Fibroblast of lung (primary cell): ENCODE data around the gene PGBD1. TPM values are rescaled to one million over a fixed set of nuclear protein-coding genes. Genes with fewer than 3 reads are reported as not detected.
"Not testable (repeated sequence)": the region's sequence is repeated elsewhere in the genome, so short reads cannot be mapped to it uniquely, and the experiment has no call there.

ENCODE experiments used
- DNase-seq, 2 donors: peaks; one replicate each; pipeline versions ENCODE4 v3.0.0 to v3.0.0-alpha.2; 2010; ENCODE audit warnings: low read depth in 2 of 2
- H2AFZ ChIP-seq: 2 replicates; pipeline ENCODE4 v1.5.1; 2012; ENCODE audit warnings: low read length, control low read depth, inconsistent platforms
- H3K27ac ChIP-seq: 2 replicates; pipeline ENCODE4 v1.5.1; 2011; ENCODE audit warnings: low read length, control low read depth; ENCODE audit not compliant: insufficient read depth
- H3K27me3 ChIP-seq: 2 replicates; pipeline ENCODE4 v1.5.1; 2011; ENCODE audit warnings: mild to moderate bottlenecking, low read length; ENCODE audit not compliant: control insufficient read depth, insufficient read depth
- H3K36me3 ChIP-seq: 2 replicates; pipeline ENCODE4 v1.5.1; 2011; ENCODE audit warnings: low read length; ENCODE audit not compliant: control insufficient read depth, insufficient read depth
- H3K4me1 ChIP-seq: 2 replicates; pipeline ENCODE4 v1.5.1; 2011; ENCODE audit warnings: low read length; ENCODE audit not compliant: control insufficient read depth, insufficient read depth; ENCODE audit errors: extremely low read depth
- H3K4me2 ChIP-seq: 2 replicates; pipeline ENCODE4 v1.5.1; 2011; ENCODE audit warnings: low read length, control low read depth; ENCODE audit not compliant: insufficient read depth; ENCODE audit errors: extremely low read depth
- H3K4me3 ChIP-seq, 4 experiments: fragments of 200-600 bp in 1 of 4; sonication (generic) in 1 of 4; replicated peaks in 1 of 4; 2 replicates each; pipeline ENCODE4 v1.5.1; 2011 to 2016; ENCODE audit warnings: low read length in 4 of 4, low read depth in 3 of 4, mild to moderate bottlenecking in 3 of 4, control low read depth in 2 of 4, inconsistent platforms in 1 of 4, mixed read lengths in 1 of 4; ENCODE audit not compliant: insufficient read depth in 1 of 4; ENCODE audit errors: control extremely low read depth in 1 of 4
- H3K79me2 ChIP-seq: 2 replicates; pipeline ENCODE4 v1.5.1; 2012; ENCODE audit warnings: mild to moderate bottlenecking, low read length, inconsistent platforms; ENCODE audit not compliant: control insufficient read depth, insufficient read depth
- H3K9ac ChIP-seq: 2 replicates; pipeline ENCODE4 v1.5.1; 2011; ENCODE audit warnings: mild to moderate bottlenecking, low read length, control low read depth; ENCODE audit not compliant: insufficient read depth
- H3K9me3 ChIP-seq: 2 replicates; pipeline ENCODE4 v1.5.1; 2012; ENCODE audit warnings: low read depth, low read length; ENCODE audit not compliant: control insufficient read depth, insufficient read depth
- H4K20me1 ChIP-seq: 2 replicates; pipeline ENCODE4 v1.5.1; 2011; ENCODE audit warnings: low read length; ENCODE audit not compliant: control insufficient read depth, insufficient read depth; ENCODE audit errors: extremely low read depth
- CTCF ChIP-seq, 2 donors: IDR thresholded peaks in 1 of 2; conservative IDR thresholded peaks in 1 of 2; 1 replicate in 1 of 2; 2 replicates in 1 of 2; pipeline ENCODE4 v1.5.1; 2011 to 2012; ENCODE audit warnings: low read length in 2 of 2, control low read depth in 1 of 2, inconsistent platforms in 1 of 2, low read depth in 1 of 2, mild to moderate bottlenecking in 1 of 2
- EZH2 ChIP-seq: IDR thresholded peaks from 2 replicates; pipeline ENCODE4 v1.5.1; 2012; ENCODE audit warnings: low read length, control low read depth, mild to moderate bottlenecking; ENCODE audit errors: missing control alignments
- polyA plus RNA-seq, 2 donors: library from polyadenylated mRNA; depleted of rRNA in 1 of 2; stranded (reverse) in 1 of 2; unstranded in 1 of 2; fragments of >200 nt; gene quantifications; 2 replicates each; pipeline ENCODE4 v1.2.1, GENCODE V29; 2011 to 2012; ENCODE audit warnings: missing spikeins in 1 of 2
- total RNA-seq: library from RNA; depleted of rRNA; stranded (reverse); fragments of >200 nt; gene quantifications from 2 replicates; pipeline ENCODE4 v1.2.1, GENCODE V29; 2014

PGBD1 gene
- total and polyA plus RNA-seq, 2 donors (not counting 1 experiment from before 2014, with no cell fraction given) = 5.5 to 5.8 TPM

- Histone ChIP-seq H3K4me3 (no peak overlapping the region), H3K9ac (no peak overlapping the region), H4K20me1 (no peaks in the 10 kb centered on the region), H3K9me3 (no peaks in the 10 kb centered on the region), H3K36me3 (no peaks in the 10 kb centered on the region), H2AFZ (no peak overlapping the region), H3K27ac (no peak overlapping the region), H3K27me3 (no peaks in the 10 kb centered on the region), H3K79me2 (no peaks in the 10 kb centered on the region), H3K4me2 (no peak overlapping the region), H3K4me1 (no peaks in the 10 kb centered on the region)
- DNase-seq = no peak
- no peak for TF ChIP-seq CTCF (conservative IDR thresholded peaks at IDR 0.05 in 1 of 2, IDR thresholded peaks at IDR 0.05 in 1 of 2; ENCODE audit: low read depth in 1 of 2, low read length in 2 of 2)
- TF ChIP-seq EZH2 = no peak
These were observed 15.2 kb downstream of the PGBD1 start for GRCh38 chr6:28296520-28297060.

GRCh38 chr6:28303570-28303969, 22.2 kb downstream of the PGBD1 start:
- Histone ChIP-seq H3K9me3 (no peaks in the 10 kb centered on the region), H3K4me1 (no peaks in the 10 kb centered on the region), H3K4me2 (no peak overlapping the region), H3K79me2 (no peaks in the 10 kb centered on the region), H3K9ac (no peak overlapping the region), H3K27me3 (no peaks in the 10 kb centered on the region), H3K4me3 (no peak overlapping the region), H2AFZ (no peak overlapping the region), H3K27ac (no peak overlapping the region), H4K20me1 (no peaks in the 10 kb centered on the region), H3K36me3 (peaks cover 3% of the 10 kb centered on the region)
- TF ChIP-seq CTCF (conservative IDR thresholded peaks at IDR 0.05 in 1 of 2, IDR thresholded peaks at IDR 0.05 in 1 of 2; ENCODE audit: low read depth in 1 of 2, low read length in 2 of 2) = no peak
- no peak for TF ChIP-seq EZH2
- DNase-seq = no peak

GRCh38 chr6:28306363-28306762, 25.0 kb downstream of the PGBD1 start:
- not testable (repeated sequence) for H2AFZ ChIP-seq, H3K27ac ChIP-seq, H4K20me1 ChIP-seq, H3K9me3 ChIP-seq, H3K4me1 ChIP-seq, DNase-seq, H3K36me3 ChIP-seq, H3K79me2 ChIP-seq, H3K4me2 ChIP-seq, H3K4me3 ChIP-seq, H3K9ac ChIP-seq, H3K27me3 ChIP-seq
